ENCODE data around the gene TNRC18.

Gene TNRC18

GRCh38 chr7:5450549-5451327, 27.1 kb upstream of the TNRC18 start:
- peak; percentile 79 for TF ChIP-seq CTCF (conservative IDR thresholded peaks at IDR 0.05)
- no peak overlapping the region for H3K27ac ChIP-seq

GRCh38 chr7:5448378-5449037, 24.9 kb upstream of the TNRC18 start:
- no peak for TF ChIP-seq CTCF (conservative IDR thresholded peaks at IDR 0.05)
- no peak overlapping the region for H3K27ac ChIP-seq

- H3K27ac ChIP-seq: no peak overlapping the region
- TF ChIP-seq CTCF (conservative IDR thresholded peaks at IDR 0.05): no peak
Observed at GRCh38 chr7:5445981-5446594, 22.5 kb upstream of the TNRC18 start.

GRCh38 chr7:5443678-5444077, 20.0 kb upstream of the TNRC18 start:
- H3K27ac ChIP-seq: no peak overlapping the region
- no peak for TF ChIP-seq CTCF (conservative IDR thresholded peaks at IDR 0.05)

GRCh38 chr7:5442757-5443305, 19.2 kb upstream of the TNRC18 start:
- H3K27ac ChIP-seq: no peak overlapping the region
- no peak for TF ChIP-seq CTCF (conservative IDR thresholded peaks at IDR 0.05)

GRCh38 chr7:5441840-5442503, 18.3 kb upstream of the TNRC18 start:
- TF ChIP-seq CTCF (conservative IDR thresholded peaks at IDR 0.05): no peak

More at GRCh38 chr7:5441840-5442503, 18.3 kb upstream of the TNRC18 start:
- no peak overlapping the region for H3K27ac ChIP-seq

Data from VCaP (cell line).